Lower leg skin (tissue), 4 donors: ENCODE results near the gene UBXN7. TPM values are rescaled to one million over a fixed set of nuclear protein-coding genes. Genes with fewer than 3 reads are reported as not detected.
"Not testable (repeated sequence)": the region's sequence is repeated elsewhere in the genome, so short reads cannot be mapped to it uniquely, and the experiment has no call there.

ENCODE experiments used
- DNase-seq, 2 donors: peaks; one replicate each; pipeline ENCODE4 v3.0.0-alpha.2; 2019; ENCODE audit warnings: low spot score in 2 of 2
- H3K4me3 ChIP-seq: fragments of 200-600 bp; sonication (generic); 2 replicates; pipeline ENCODE4 v1.5.1; 2017; ENCODE audit warnings: mild to moderate bottlenecking, low read depth; ENCODE audit not compliant: poor library complexity, severe bottlenecking
- CTCF ChIP-seq, 3 donors: fragments of 450-650 bp; IDR thresholded peaks; one replicate each; pipeline ENCODE4 v1.5.1; 2016; ENCODE audit warnings: antibody characterized with exemption in 3 of 3, mild to moderate bottlenecking in 3 of 3, moderate library complexity in 2 of 3
- POLR2A ChIP-seq, 2 donors: fragments of 450-650 bp; IDR thresholded peaks; one replicate each; pipeline ENCODE4 v1.6.1; 2016 to 2017; ENCODE audit warnings: antibody characterized with exemption in 2 of 2, mild to moderate bottlenecking in 1 of 2, moderate library complexity in 1 of 2
- WGBS, 2 donors: methylation state at CpG; one replicate each; pipeline ENCODE4 v1.1.5; 2018; 5-methylcytosine and 5-hydroxymethylcytosine counted together
- intact Hi-C: fragments of 100-400 bp; cut with DNase I; formaldehyde crosslinking; loops from one replicate; pipeline ENCODE4 v1.15.0; 2023; ENCODE audit warnings: low total_unique reads
- total RNA-seq, 4 donors: library from RNA; depleted of rRNA; stranded (reverse); fragments of >200 nt; gene quantifications; one replicate each; pipeline ENCODE4 v1.1.0, GENCODE V29; 2016

The UBXN7 gene
- total RNA-seq, 4 donors from 2014 or later, result 20.5 to 30.4 (median 28.0) TPM

- TF ChIP-seq CTCF (IDR thresholded peaks at IDR 0.05) (no peak), POLR2A (IDR thresholded peaks at IDR 0.05) (no peak)
- intact Hi-C loops, result no loop called here
- 71 to 74% methylated on average over 6 of the region's 6 CpGs for WGBS, 2 donors
- DNase-seq, result no peak
- H3K4me3 ChIP-seq, result no peak overlapping the region
Observed at GRCh38 chr3:196351541-196351940, 80.7 kb downstream of the UBXN7 start.

GRCh38 chr3:196350067-196350466 lies 82.2 kb downstream of the UBXN7 start:
- DNase-seq, result no peak
- TF ChIP-seq CTCF (IDR thresholded peaks at IDR 0.05), result no peak
- no peak for TF ChIP-seq POLR2A (IDR thresholded peaks at IDR 0.05)
- H3K4me3 ChIP-seq, result no peak overlapping the region
- intact Hi-C loops, result no loop called here

- H3K4me3 ChIP-seq, result no peak overlapping the region
- no peak for DNase-seq
- WGBS, 2 donors, result 95% methylated on average over 3 of the region's 3 CpGs
- TF ChIP-seq CTCF (IDR thresholded peaks at IDR 0.05) (no peak), POLR2A (IDR thresholded peaks at IDR 0.05) (no peak)
- intact Hi-C loops, result no loop called here
Observed at GRCh38 chr3:196348698-196349097, 83.5 kb downstream of the UBXN7 start.

GRCh38 chr3:196344663-196345062 lies 87.6 kb downstream of the UBXN7 start:
- intact Hi-C loops, result no loop called here
- DNase-seq, result no peak
- no peak for TF ChIP-seq POLR2A (IDR thresholded peaks at IDR 0.05)
- TF ChIP-seq CTCF (IDR thresholded peaks at IDR 0.05), result no peak
- WGBS, 2 donors, result 72 to 74% methylated on average over 4 of the region's 4 CpGs
- H3K4me3 ChIP-seq, result no peak overlapping the region

- 92% methylated on average over 14 of the region's 14 CpGs for WGBS, 2 donors
- DNase-seq, H3K4me3 ChIP-seq, intact Hi-C loops: not testable (repeated sequence)
Observed at GRCh38 chr3:196343917-196344316, 88.3 kb downstream of the UBXN7 start.

GRCh38 chr3:196341137-196341536 lies 91.1 kb downstream of the UBXN7 start:
- H3K4me3 ChIP-seq, result no peak overlapping the region
- no peak for TF ChIP-seq CTCF (IDR thresholded peaks at IDR 0.05)
- no peak for TF ChIP-seq POLR2A (IDR thresholded peaks at IDR 0.05)
- no peak for DNase-seq
- 70 to 71% methylated on average over 7 of the region's 7 CpGs for WGBS, 2 donors
- intact Hi-C loops, result no loop called here
